OCI-LY7 (cell line): Measurements from ENCODE around the gene GDF2. TPM values are rescaled to one million over a fixed set of nuclear protein-coding genes. Genes with fewer than 3 reads are reported as not detected.

Source experiments
- BruUV-seq: library from RNA; stranded (reverse); fragments of 400-500 nt; replicated peaks from 2 replicates; lab custom pipeline; 2021; lab: Mats Ljungman, UMichigan
- CTCF ChIA-PET: fragments of 300-600 bp; sonication (Branson Sonifier 250); formaldehyde crosslinking; loops from one replicate; lab custom pipeline; 2022; ENCODE audit warnings: antibody characterized with exemption; ENCODE audit not compliant: unreplicated experiment; lab: Charles Lee
- POLR2A ChIA-PET: fragments of 300-600 bp; sonication (Branson Sonifier 250); formaldehyde crosslinking; loops from one replicate; lab custom pipeline; 2022; ENCODE audit warnings: antibody characterized with exemption; lab: Charles Lee
- DNase-seq: peaks from one replicate; pipeline ENCODE4 v3.0.0-alpha.2; 2015; ENCODE audit warnings: low spot score
- H2AFZ ChIP-seq: fragments of 200-600 bp; sonication (generic), shearing (Covaris generic); 2 replicates; pipeline ENCODE4 v1.6.1; 2014; ENCODE audit warnings: mild to moderate bottlenecking, antibody characterized with exemption, low read length, moderate library complexity
- H3K27ac ChIP-seq: fragments of 200-600 bp; sonication (generic); 2 replicates; pipeline ENCODE4 v1.5.1; 2014; ENCODE audit warnings: mixed run types, low read depth, mild to moderate bottlenecking, moderate library complexity, low read length, inconsistent platforms; ENCODE audit not compliant: poor library complexity, severe bottlenecking
- H3K36me3 ChIP-seq: fragments of 200-600 bp; sonication (generic); 2 replicates; pipeline ENCODE4 v1.6.1; 2014; ENCODE audit warnings: mild to moderate bottlenecking, antibody characterized with exemption, low read length, moderate library complexity, mixed read lengths; ENCODE audit not compliant: insufficient read depth
- H3K4me1 ChIP-seq: fragments of 200-600 bp; sonication (generic); 2 replicates; pipeline ENCODE4 v1.5.1; 2014; ENCODE audit warnings: mild to moderate bottlenecking, low read length; ENCODE audit not compliant: insufficient read depth, poor library complexity, severe bottlenecking
- H3K4me2 ChIP-seq: fragments of 200-600 bp; sonication (generic); 2 replicates; pipeline ENCODE4 v1.6.1; 2014; ENCODE audit warnings: mild to moderate bottlenecking, low read length
- H3K4me3 ChIP-seq: fragments of 200-600 bp; sonication (generic); 2 replicates; pipeline ENCODE4 v1.5.1; 2014; ENCODE audit warnings: mild to moderate bottlenecking, low read depth, low read length; ENCODE audit not compliant: poor library complexity, severe bottlenecking
- H3K79me2 ChIP-seq: fragments of 200-600 bp; sonication (generic); 2 replicates; pipeline ENCODE4 v1.6.1; 2016; ENCODE audit warnings: low read depth, mild to moderate bottlenecking, low read length, moderate library complexity, mixed read lengths; ENCODE audit not compliant: insufficient read depth
- H3K9me2 ChIP-seq: fragments of 200-600 bp; sonication (generic); 2 replicates; pipeline ENCODE4 v1.6.1; 2016; ENCODE audit warnings: mild to moderate bottlenecking, low read length, mixed read lengths; ENCODE audit not compliant: insufficient read depth
- H3K9me3 ChIP-seq: fragments of 200-600 bp; sonication (generic); 2 replicates; pipeline ENCODE4 v1.6.1; 2014; ENCODE audit warnings: mild to moderate bottlenecking, mixed run types, low read length, mixed read lengths
- H4K20me1 ChIP-seq: fragments of 200-600 bp; sonication (generic); 2 replicates; pipeline ENCODE4 v1.6.1; 2014; ENCODE audit warnings: mild to moderate bottlenecking, antibody characterized with exemption, low read length, moderate library complexity, mixed read lengths; ENCODE audit not compliant: insufficient read depth
- EZH2phosphoT487 ChIP-seq: fragments of 200-600 bp; sonication (generic); IDR thresholded peaks from 2 replicates; pipeline ENCODE4 v1.6.1; 2018; ENCODE audit warnings: low read depth, borderline replicate concordance, mild to moderate bottlenecking, mixed run types, antibody characterized with exemption, low read length, moderate library complexity, mixed read lengths
- intact Hi-C: fragments of 100-400 bp; cut with micrococcal nuclease; formaldehyde crosslinking; loops from one replicate; pipeline ENCODE4 v1.10.0; 2022; ENCODE audit not compliant: unreplicated experiment
- total RNA-seq, 2 experiments: library from RNA; depleted of rRNA in 1 of 2; stranded (reverse); fragments of >200 nt in 1 of 2; shearing (Covaris generic) in 1 of 2; gene quantifications; 2 replicates each; pipeline ENCODE4 v1.2.3, GENCODE V29; 2014 to 2022
- TF ChIP-seq, protein P1 (sequence below): fragments of 200-600 bp; sonication (generic); conservative IDR thresholded peaks from 2 replicates; pipeline ENCODE4 v1.5.1; 2014; ENCODE audit warnings: mild to moderate bottlenecking, antibody characterized with exemption, low read length, moderate library complexity, mixed read lengths

Gene GDF2
- total RNA-seq, 2 experiments from 2014 or later, result not detected

GRCh38 chr10:47291682-47292081, 30.6 kb upstream of the GDF2 start:
- H3K4me1 ChIP-seq, result no peaks in the 10 kb centered on the region
- H3K4me2 ChIP-seq, result no peak overlapping the region
- H3K79me2 ChIP-seq, result no peaks in the 10 kb centered on the region
- POLR2A ChIA-PET, result interaction anchor here (0.6 kb wide), 1 partner anchor 270 kb away, joined by 5 read pairs; no protein-coding TSS in a partner anchor
- H3K27ac ChIP-seq, result no peak overlapping the region
- DNase-seq, result no peak
- intact Hi-C loops, result no loop called here
- H3K36me3 ChIP-seq, result no peaks in the 10 kb centered on the region
- no peaks in the 10 kb centered on the region for H4K20me1 ChIP-seq
- H3K4me3 ChIP-seq, result no peak overlapping the region
- TF ChIP-seq, protein P1, sequence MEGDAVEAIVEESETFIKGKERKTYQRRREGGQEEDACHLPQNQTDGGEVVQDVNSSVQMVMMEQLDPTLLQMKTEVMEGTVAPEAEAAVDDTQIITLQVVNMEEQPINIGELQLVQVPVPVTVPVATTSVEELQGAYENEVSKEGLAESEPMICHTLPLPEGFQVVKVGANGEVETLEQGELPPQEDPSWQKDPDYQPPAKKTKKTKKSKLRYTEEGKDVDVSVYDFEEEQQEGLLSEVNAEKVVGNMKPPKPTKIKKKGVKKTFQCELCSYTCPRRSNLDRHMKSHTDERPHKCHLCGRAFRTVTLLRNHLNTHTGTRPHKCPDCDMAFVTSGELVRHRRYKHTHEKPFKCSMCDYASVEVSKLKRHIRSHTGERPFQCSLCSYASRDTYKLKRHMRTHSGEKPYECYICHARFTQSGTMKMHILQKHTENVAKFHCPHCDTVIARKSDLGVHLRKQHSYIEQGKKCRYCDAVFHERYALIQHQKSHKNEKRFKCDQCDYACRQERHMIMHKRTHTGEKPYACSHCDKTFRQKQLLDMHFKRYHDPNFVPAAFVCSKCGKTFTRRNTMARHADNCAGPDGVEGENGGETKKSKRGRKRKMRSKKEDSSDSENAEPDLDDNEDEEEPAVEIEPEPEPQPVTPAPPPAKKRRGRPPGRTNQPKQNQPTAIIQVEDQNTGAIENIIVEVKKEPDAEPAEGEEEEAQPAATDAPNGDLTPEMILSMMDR, result no peak
- no peak for TF ChIP-seq EZH2phosphoT487
- BruUV-seq, result no TSS peak
- no peaks in the 10 kb centered on the region for H3K9me3 ChIP-seq
- H3K9me2 ChIP-seq, result no peaks in the 10 kb centered on the region
- CTCF ChIA-PET, result interaction anchor here (0.7 kb wide), 1 partner anchor 13 kb away, joined by 3 read pairs; no protein-coding TSS in a partner anchor
- H2AFZ ChIP-seq, result no peak overlapping the region

GRCh38 chr10:47294057-47294456, 28.2 kb upstream of the GDF2 start:
- Histone ChIP-seq H3K36me3 (no peaks in the 10 kb centered on the region), H3K79me2 (no peaks in the 10 kb centered on the region), H2AFZ (no peak overlapping the region), H3K4me1 (no peaks in the 10 kb centered on the region), H3K4me2 (no peak overlapping the region), H4K20me1 (no peaks in the 10 kb centered on the region), H3K9me2 (no peaks in the 10 kb centered on the region), H3K9me3 (no peaks in the 10 kb centered on the region), H3K27ac (no peak overlapping the region), H3K4me3 (no peak overlapping the region)
- no peak for TF ChIP-seq EZH2phosphoT487
- TF ChIP-seq, protein P1, result no peak
- POLR2A ChIA-PET, result no interaction called here
- BruUV-seq, result no TSS peak
- intact Hi-C loops, result no loop called here
- CTCF ChIA-PET, result no interaction called here
- no peak for DNase-seq

- no peak for DNase-seq
- ChIA-PET CTCF (no interaction called here), POLR2A (no interaction called here)
- no peaks in the 10 kb centered on the region for H4K20me1 ChIP-seq
- H3K27ac ChIP-seq, result no peak overlapping the region
- no peaks in the 10 kb centered on the region for H3K9me3 ChIP-seq
- H3K36me3 ChIP-seq, result no peaks in the 10 kb centered on the region
- no peak overlapping the region for H2AFZ ChIP-seq
- intact Hi-C loops, result no loop called here
- H3K79me2 ChIP-seq, result no peaks in the 10 kb centered on the region
- H3K9me2 ChIP-seq, result no peaks in the 10 kb centered on the region
- no peak overlapping the region for H3K4me3 ChIP-seq
- no TSS peak for BruUV-seq
- H3K4me1 ChIP-seq, result no peaks in the 10 kb centered on the region
- no peak overlapping the region for H3K4me2 ChIP-seq
- TF ChIP-seq, protein P1, result no peak
- no peak for TF ChIP-seq EZH2phosphoT487
Observed at GRCh38 chr10:47294501-47294900, 27.8 kb upstream of the GDF2 start.
